ENCODE measurements around the gene SLC6A6.

The SLC6A6 gene

DNA sequence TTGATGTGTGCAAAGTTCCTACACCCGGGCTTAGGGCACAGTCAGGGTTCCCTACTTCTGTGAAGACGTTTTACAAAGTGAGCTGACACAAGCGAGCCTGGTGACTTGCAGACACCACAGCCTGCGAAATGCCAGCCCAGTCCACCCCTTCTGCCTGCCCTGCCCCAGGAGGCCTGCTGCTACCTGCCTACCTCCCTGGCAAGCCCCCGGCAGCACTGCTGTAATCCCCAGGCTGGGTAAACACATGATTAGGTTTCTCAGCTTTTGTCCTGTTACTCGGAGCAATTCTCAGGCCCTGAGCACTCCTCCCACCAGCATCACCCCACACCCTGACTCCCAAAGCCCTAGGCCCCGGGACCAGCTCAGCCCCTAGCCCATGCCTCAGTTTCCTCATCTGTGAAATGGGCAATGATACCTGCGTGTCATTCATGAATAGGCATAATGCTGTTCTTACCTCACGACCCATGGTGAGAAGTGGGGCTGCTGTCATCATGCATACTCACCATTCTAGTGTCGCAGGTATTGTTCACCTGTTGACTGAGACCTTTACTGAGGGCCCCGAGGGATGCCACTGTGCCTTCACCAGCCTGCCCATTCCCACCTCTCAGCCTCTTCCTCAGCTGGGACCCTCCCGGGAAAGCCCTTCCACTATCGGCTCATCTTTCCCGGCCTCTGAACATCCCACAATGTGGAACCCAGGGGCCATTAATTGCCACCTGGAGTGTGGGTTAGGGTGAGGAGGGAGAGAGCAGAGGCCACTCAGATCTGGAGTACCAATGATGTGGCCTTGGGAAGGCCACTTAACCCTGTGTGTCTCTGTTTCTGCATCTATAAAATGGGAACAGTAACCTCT, 31.5 kb upstream of the SLC6A6 start:
- no peak for DNase-seq
- no peak overlapping the region for H2BK12ac ChIP-seq (ENCODE audit: low read length)
- no peak overlapping the region for H3K27ac ChIP-seq (ENCODE audit: low read depth, low read length)
- H3K79me2 ChIP-seq (ENCODE audit: control insufficient read depth, insufficient read depth, low read length, poor library complexity): no peaks in the 10 kb centered on the region
- peaks cover 19 to 31% of the 10 kb centered on the region in 2 experiments for H3K4me1 ChIP-seq (ENCODE audit: control insufficient read depth in 1 of 2, insufficient read depth in 2 of 2, low read length in 2 of 2)
- H2AK5ac ChIP-seq (ENCODE audit: low read length): no peak overlapping the region
- H3K4ac ChIP-seq (ENCODE audit: low read depth, low read length): no peak overlapping the region
- no peak overlapping the region for H2BK5ac ChIP-seq (ENCODE audit: low read depth, low read length, poor library complexity)
- H2BK120ac ChIP-seq (ENCODE audit: insufficient read depth, low read length, poor library complexity): no peak overlapping the region
- peaks cover 2% of the 10 kb centered on the region for H3K9me3 ChIP-seq (ENCODE audit: insufficient read depth, low read depth, low read length)
- H3K14ac ChIP-seq (ENCODE audit: low read length): no peak overlapping the region
- H4K91ac ChIP-seq (ENCODE audit: low read depth, low read length): no peak overlapping the region
- peaks cover 9% of the 10 kb centered on the region for H3K79me1 ChIP-seq (ENCODE audit: low read length)
- H3K9ac ChIP-seq (ENCODE audit: low read length): no peak overlapping the region
- H3K4me2 ChIP-seq (ENCODE audit: low read length): no peak overlapping the region
- no peaks in the 10 kb centered on the region for H3K27me3 ChIP-seq (ENCODE audit: insufficient read depth, low read length)
- no peak overlapping the region for H3K18ac ChIP-seq (ENCODE audit: low read length)
- H3K4me3 ChIP-seq (ENCODE audit: low read depth, low read length): no peak overlapping the region
- no peak overlapping the region for H4K12ac ChIP-seq (ENCODE audit: low read depth, low read length)
- H3K36me3 ChIP-seq (ENCODE audit: control insufficient read depth in 1 of 2, insufficient read depth in 2 of 2, low read length in 2 of 2): no peaks in the 10 kb centered on the region
- H4K8ac ChIP-seq (ENCODE audit: low read depth, low read length): no peak overlapping the region
- no peak overlapping the region for H2AFZ ChIP-seq (ENCODE audit: insufficient read depth, low read length, poor library complexity)
- WGBS (ENCODE audit: extremely low coverage, insufficient coverage, insufficient read length): no CpG with 5 or more reads among the region's 14 CpGs
- no peak overlapping the region for H3K23ac ChIP-seq (ENCODE audit: low read length)

DNA sequence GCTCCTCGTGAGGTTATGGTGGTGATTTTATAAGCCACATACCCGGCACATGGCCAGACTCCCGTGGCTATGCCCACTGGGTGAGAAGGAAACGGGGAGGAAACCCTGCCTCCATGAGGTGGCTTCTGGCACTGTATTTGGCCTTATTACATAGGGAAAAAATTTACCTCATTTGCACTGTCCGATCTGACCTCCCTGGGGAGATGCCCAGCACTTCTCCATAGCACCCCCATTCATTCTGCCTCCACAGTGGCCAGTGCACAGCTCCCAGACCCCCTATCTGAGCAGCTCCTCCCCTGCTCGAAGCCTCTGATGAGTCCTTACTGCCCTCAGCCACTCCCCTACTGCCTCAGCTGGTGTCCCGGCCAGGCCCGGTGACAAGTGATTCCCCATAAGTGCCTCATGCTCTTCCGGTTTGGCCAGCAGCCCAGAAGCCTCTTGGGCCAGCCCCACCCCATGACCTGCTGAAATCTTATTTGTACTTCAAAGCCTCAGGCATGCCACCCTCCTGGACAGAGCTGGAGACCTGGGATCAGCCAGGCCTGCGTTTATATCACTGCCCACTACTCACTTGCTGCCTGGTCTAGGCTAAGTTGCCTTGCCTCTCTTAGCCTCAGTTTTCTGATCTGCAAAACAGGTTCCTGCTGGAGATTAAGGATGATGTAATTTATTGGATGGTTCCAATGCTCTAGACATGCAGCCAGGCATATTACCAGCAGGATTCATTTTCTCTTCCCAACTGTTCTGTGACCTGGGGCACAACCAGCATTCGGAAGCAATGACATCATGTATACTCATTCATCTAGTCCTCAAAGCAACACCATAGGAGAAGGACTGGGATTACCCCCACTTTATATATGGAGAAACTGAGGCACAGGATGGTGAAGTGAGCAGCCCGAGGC, 30.6 kb upstream of the SLC6A6 start:
- no peak overlapping the region for H3K9ac ChIP-seq (ENCODE audit: low read length)
- H3K9me3 ChIP-seq (ENCODE audit: insufficient read depth, low read depth, low read length): peaks cover 2% of the 10 kb centered on the region
- no peak overlapping the region for H3K23ac ChIP-seq (ENCODE audit: low read length)
- WGBS (ENCODE audit: extremely low coverage, insufficient coverage, insufficient read length): no CpG with 5 or more reads among the region's 12 CpGs
- H4K91ac ChIP-seq (ENCODE audit: low read depth, low read length): no peak overlapping the region
- H2BK120ac ChIP-seq (ENCODE audit: insufficient read depth, low read length, poor library complexity): no peak overlapping the region
- no peaks in the 10 kb centered on the region for H3K27me3 ChIP-seq (ENCODE audit: insufficient read depth, low read length)
- H3K14ac ChIP-seq (ENCODE audit: low read length): no peak overlapping the region
- no peak overlapping the region for H3K18ac ChIP-seq (ENCODE audit: low read length)
- H3K4ac ChIP-seq (ENCODE audit: low read depth, low read length): no peak overlapping the region
- no peak overlapping the region for H4K12ac ChIP-seq (ENCODE audit: low read depth, low read length)
- no peak overlapping the region for H2AK5ac ChIP-seq (ENCODE audit: low read length)
- peak; percentile 73 to 84 for DNase-seq
- H3K79me1 ChIP-seq (ENCODE audit: low read length): peaks cover 9% of the 10 kb centered on the region
- peak overlapping the region; percentile 52 for H2BK12ac ChIP-seq (ENCODE audit: low read length)
- H2BK5ac ChIP-seq (ENCODE audit: low read depth, low read length, poor library complexity): no peak overlapping the region
- H3K4me3 ChIP-seq (ENCODE audit: low read depth, low read length): no peak overlapping the region
- no peak overlapping the region for H4K8ac ChIP-seq (ENCODE audit: low read depth, low read length)
- peaks cover 19 to 31% of the 10 kb centered on the region in 2 experiments for H3K4me1 ChIP-seq (ENCODE audit: control insufficient read depth in 1 of 2, insufficient read depth in 2 of 2, low read length in 2 of 2)
- no peak overlapping the region for H2AFZ ChIP-seq (ENCODE audit: insufficient read depth, low read length, poor library complexity)
- H3K79me2 ChIP-seq (ENCODE audit: control insufficient read depth, insufficient read depth, low read length, poor library complexity): no peaks in the 10 kb centered on the region
- no peak overlapping the region for H3K27ac ChIP-seq (ENCODE audit: low read depth, low read length)
- no peaks in the 10 kb centered on the region for H3K36me3 ChIP-seq (ENCODE audit: control insufficient read depth in 1 of 2, insufficient read depth in 2 of 2, low read length in 2 of 2)
- no peak overlapping the region for H3K4me2 ChIP-seq (ENCODE audit: low read length)

DNA sequence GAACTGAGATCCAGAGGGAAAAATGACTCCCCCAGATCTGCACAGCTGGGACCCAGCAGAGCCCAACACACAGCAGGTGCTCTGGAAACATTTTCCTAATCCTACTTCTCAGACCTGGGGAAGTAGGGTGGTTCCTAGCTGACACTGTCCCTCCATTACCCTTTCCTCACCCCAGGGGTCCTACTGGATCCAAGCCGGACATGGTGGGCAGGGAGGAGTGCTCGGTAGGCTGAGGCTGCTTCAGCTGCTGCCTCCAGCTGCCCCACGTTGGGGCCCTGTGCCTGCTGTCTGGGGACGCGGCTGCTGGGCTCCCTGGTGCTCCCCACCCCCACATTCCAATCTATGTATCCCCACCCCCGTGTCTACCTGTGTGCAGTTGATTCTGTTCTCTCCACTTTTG, 29.8 kb upstream of the SLC6A6 start:
- Histone ChIP-seq H2AK5ac (ENCODE audit: low read length) (peak overlapping the region; percentile 31), H3K27ac (ENCODE audit: low read depth, low read length) (no peak overlapping the region), H3K79me1 (ENCODE audit: low read length) (peaks cover 9% of the 10 kb centered on the region), H4K8ac (ENCODE audit: low read depth, low read length) (no peak overlapping the region), H4K91ac (ENCODE audit: low read depth, low read length) (peak overlapping the region; percentile 52), H3K9me3 (ENCODE audit: insufficient read depth, low read depth, low read length) (peaks cover 2% of the 10 kb centered on the region), H2BK12ac (ENCODE audit: low read length) (peak overlapping the region; percentile 52), H2BK120ac (ENCODE audit: insufficient read depth, low read length, poor library complexity) (no peak overlapping the region), H3K14ac (ENCODE audit: low read length) (peak overlapping the region; percentile 33), H2BK5ac (ENCODE audit: low read depth, low read length, poor library complexity) (peak overlapping the region; percentile 4), H3K79me2 (ENCODE audit: control insufficient read depth, insufficient read depth, low read length, poor library complexity) (no peaks in the 10 kb centered on the region), H3K18ac (ENCODE audit: low read length) (no peak overlapping the region), H3K36me3 (ENCODE audit: control insufficient read depth in 1 of 2, insufficient read depth in 2 of 2, low read length in 2 of 2) (no peaks in the 10 kb centered on the region), H3K4me3 (ENCODE audit: low read depth, low read length) (no peak overlapping the region), H3K4me1 (ENCODE audit: control insufficient read depth in 1 of 2, insufficient read depth in 2 of 2, low read length in 2 of 2) (peaks cover 20 to 33% of the 10 kb centered on the region in 2 experiments), H3K9ac (ENCODE audit: low read length) (no peak overlapping the region), H4K12ac (ENCODE audit: low read depth, low read length) (no peak overlapping the region), H3K4ac (ENCODE audit: low read depth, low read length) (no peak overlapping the region), H3K23ac (ENCODE audit: low read length) (no peak overlapping the region), H2AFZ (ENCODE audit: insufficient read depth, low read length, poor library complexity) (no peak overlapping the region), H3K4me2 (ENCODE audit: low read length) (no peak overlapping the region), H3K27me3 (ENCODE audit: insufficient read depth, low read length) (no peaks in the 10 kb centered on the region)
- DNase-seq: no peak
- no CpG with 5 or more reads among the region's 6 CpGs for WGBS (ENCODE audit: extremely low coverage, insufficient coverage, insufficient read length)

DNA sequence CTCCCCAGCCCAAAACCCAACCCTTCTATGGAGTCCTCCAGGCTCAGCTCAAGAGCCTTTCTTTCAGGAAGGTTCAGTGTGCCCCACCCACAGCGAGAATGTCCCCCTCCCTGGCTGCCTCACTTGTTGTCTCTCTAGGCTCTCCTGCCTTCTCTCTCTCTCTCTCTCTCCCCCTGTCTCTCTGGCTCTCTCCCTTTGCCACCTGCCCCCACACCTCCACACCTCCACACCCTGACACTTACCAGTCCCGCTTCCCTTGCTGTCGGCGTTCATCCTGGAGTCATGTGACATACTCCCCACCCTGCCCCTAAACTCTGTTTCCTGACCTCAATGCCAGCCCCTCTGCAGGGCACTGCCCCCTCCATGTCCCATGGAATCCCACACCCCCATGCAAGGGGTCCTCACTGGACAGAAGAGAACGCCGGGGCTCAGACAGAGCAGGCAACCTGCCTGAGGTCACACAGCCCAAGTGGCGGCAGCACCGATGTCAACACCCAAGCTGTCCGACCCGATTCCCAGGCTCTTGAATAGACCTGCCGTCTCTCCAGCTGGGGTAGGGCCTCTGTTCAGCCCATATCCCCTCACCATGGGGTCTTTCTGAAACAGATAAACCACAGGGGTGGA, 28.5 kb upstream of the SLC6A6 start:
- Histone ChIP-seq H3K79me1 (ENCODE audit: low read length) (peaks cover 9% of the 10 kb centered on the region), H2BK5ac (ENCODE audit: low read depth, low read length, poor library complexity) (no peak overlapping the region), H3K9ac (ENCODE audit: low read length) (no peak overlapping the region), H3K4ac (ENCODE audit: low read depth, low read length) (no peak overlapping the region), H2AFZ (ENCODE audit: insufficient read depth, low read length, poor library complexity) (no peak overlapping the region), H4K12ac (ENCODE audit: low read depth, low read length) (no peak overlapping the region), H2AK5ac (ENCODE audit: low read length) (peak overlapping the region; percentile 43), H3K4me3 (ENCODE audit: low read depth, low read length) (no peak overlapping the region), H3K36me3 (ENCODE audit: control insufficient read depth in 1 of 2, insufficient read depth in 2 of 2, low read length in 2 of 2) (no peaks in the 10 kb centered on the region), H2BK120ac (ENCODE audit: insufficient read depth, low read length, poor library complexity) (peak overlapping the region; percentile 19), H3K27ac (ENCODE audit: low read depth, low read length) (no peak overlapping the region), H3K9me3 (ENCODE audit: insufficient read depth, low read depth, low read length) (peaks cover 4% of the 10 kb centered on the region), H3K27me3 (ENCODE audit: insufficient read depth, low read length) (no peaks in the 10 kb centered on the region), H3K4me2 (ENCODE audit: low read length) (no peak overlapping the region), H3K4me1 (ENCODE audit: control insufficient read depth in 1 of 2, insufficient read depth in 2 of 2, low read length in 2 of 2) (peaks cover 20 to 37% of the 10 kb centered on the region in 2 experiments), H3K18ac (ENCODE audit: low read length) (no peak overlapping the region), H3K14ac (ENCODE audit: low read length) (peak overlapping the region; percentile 32), H3K79me2 (ENCODE audit: control insufficient read depth, insufficient read depth, low read length, poor library complexity) (no peaks in the 10 kb centered on the region), H4K91ac (ENCODE audit: low read depth, low read length) (peak overlapping the region; percentile 48), H4K8ac (ENCODE audit: low read depth, low read length) (no peak overlapping the region), H3K23ac (ENCODE audit: low read length) (no peak overlapping the region), H2BK12ac (ENCODE audit: low read length) (peak overlapping the region; percentile 19)
- DNase-seq: no peak
- WGBS (ENCODE audit: extremely low coverage, insufficient coverage, insufficient read length): no CpG with 5 or more reads among the region's 11 CpGs
